CD4-positive, alpha-beta T cell treated with Interleukin-21 for 1 hour (primary cell): ENCODE data around the gene SLC25A20.
"Not testable (repeated sequence)": the region's sequence is repeated elsewhere in the genome, so short reads cannot be mapped to it uniquely, and the experiment has no call there.

Source experiments
- DNase-seq: peaks from one replicate; pipeline ENCODE4 v3.0.0-alpha.2; 2020

Gene SLC25A20

GRCh38 chr3:48898383-48899234 lies at the start of gene SLC25A20:
Gene SLC25A20 (minus strand): TSS chr3:48898882. CDS start chr3:48898794, 88 bp downstream.
- DNase-seq: peak; percentile 89

- no peak for DNase-seq
Observed at GRCh38 chr3:48945891-48946549, 47.3 kb upstream of the SLC25A20 start.

- no peak for DNase-seq
Observed at GRCh38 chr3:48945432-48945831, 46.8 kb upstream of the SLC25A20 start.

GRCh38 chr3:48938689-48939088 lies 40.0 kb upstream of the SLC25A20 start:
- no peak for DNase-seq

GRCh38 chr3:48938156-48938555 lies 39.5 kb upstream of the SLC25A20 start:
- no peak for DNase-seq

GRCh38 chr3:48935530-48935929 lies 36.8 kb upstream of the SLC25A20 start:
- DNase-seq: no peak

GRCh38 chr3:48934333-48934991 lies 35.8 kb upstream of the SLC25A20 start:
- no peak for DNase-seq

- no peak for DNase-seq
Observed at GRCh38 chr3:48931944-48932580, 33.4 kb upstream of the SLC25A20 start.

- no peak for DNase-seq
Observed at GRCh38 chr3:48930590-48930989, 31.9 kb upstream of the SLC25A20 start.

GRCh38 chr3:48929358-48930035 lies 30.8 kb upstream of the SLC25A20 start:
- DNase-seq: no peak

GRCh38 chr3:48928679-48929078 lies 30.0 kb upstream of the SLC25A20 start:
- no peak for DNase-seq

GRCh38 chr3:48927928-48928327 lies 29.2 kb upstream of the SLC25A20 start:
- DNase-seq: no peak

GRCh38 chr3:48926425-48927392 lies 28.0 kb upstream of the SLC25A20 start:
- no peak for DNase-seq

- peak; percentile 75 for DNase-seq
Observed at GRCh38 chr3:48919215-48920138, 20.8 kb upstream of the SLC25A20 start.

- peak; percentile 90 for DNase-seq
Observed at GRCh38 chr3:48918388-48919214, 19.9 kb upstream of the SLC25A20 start, which contains the start of gene ARIH2. Gene ARIH2 (plus strand): TSS chr3:48918842. CDS start chr3:48927559, 8,717 bp downstream.

GRCh38 chr3:48915296-48915695 lies 16.6 kb upstream of the SLC25A20 start:
- no peak for DNase-seq

GRCh38 chr3:48907026-48907425 lies 8.3 kb upstream of the SLC25A20 start:
- DNase-seq: not testable (repeated sequence)

GRCh38 chr3:48899273-48899672 lies 591 bp upstream of the SLC25A20 start:
- peak; percentile 66 for DNase-seq
